ENCODE results near the gene ZNF536.

DNA sequence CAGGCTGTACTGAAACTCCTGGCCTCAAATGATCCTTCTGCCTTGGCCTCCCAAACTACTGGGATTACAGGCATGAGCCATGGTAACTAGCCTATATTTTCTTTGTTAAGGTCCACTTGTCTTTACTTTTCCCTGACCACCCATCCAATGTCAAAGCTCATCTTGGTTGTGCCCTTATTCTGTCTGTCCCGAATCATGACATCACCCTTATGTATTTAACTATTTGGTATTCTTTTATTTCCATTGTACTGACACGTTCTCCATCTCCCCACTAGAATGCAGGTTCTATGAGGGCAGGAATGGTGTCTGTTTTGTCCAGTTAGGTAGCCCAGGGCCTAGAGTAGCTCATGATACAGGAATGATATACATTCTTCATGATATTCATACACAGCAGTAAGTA, 104.8 kb downstream of the ZNF536 start:
- TF ChIP-seq, protein P1, sequence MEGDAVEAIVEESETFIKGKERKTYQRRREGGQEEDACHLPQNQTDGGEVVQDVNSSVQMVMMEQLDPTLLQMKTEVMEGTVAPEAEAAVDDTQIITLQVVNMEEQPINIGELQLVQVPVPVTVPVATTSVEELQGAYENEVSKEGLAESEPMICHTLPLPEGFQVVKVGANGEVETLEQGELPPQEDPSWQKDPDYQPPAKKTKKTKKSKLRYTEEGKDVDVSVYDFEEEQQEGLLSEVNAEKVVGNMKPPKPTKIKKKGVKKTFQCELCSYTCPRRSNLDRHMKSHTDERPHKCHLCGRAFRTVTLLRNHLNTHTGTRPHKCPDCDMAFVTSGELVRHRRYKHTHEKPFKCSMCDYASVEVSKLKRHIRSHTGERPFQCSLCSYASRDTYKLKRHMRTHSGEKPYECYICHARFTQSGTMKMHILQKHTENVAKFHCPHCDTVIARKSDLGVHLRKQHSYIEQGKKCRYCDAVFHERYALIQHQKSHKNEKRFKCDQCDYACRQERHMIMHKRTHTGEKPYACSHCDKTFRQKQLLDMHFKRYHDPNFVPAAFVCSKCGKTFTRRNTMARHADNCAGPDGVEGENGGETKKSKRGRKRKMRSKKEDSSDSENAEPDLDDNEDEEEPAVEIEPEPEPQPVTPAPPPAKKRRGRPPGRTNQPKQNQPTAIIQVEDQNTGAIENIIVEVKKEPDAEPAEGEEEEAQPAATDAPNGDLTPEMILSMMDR (IDR thresholded peaks at IDR 0.05) = no peak
- TF ChIP-seq CHD2 (IDR thresholded peaks at IDR 0.05; ENCODE audit: low read length, partially characterized antibody) (no peak), TAF1 (IDR thresholded peaks at IDR 0.05; ENCODE audit: borderline replicate concordance, low read depth, low read length) (no peak)
- TF ChIP-seq, protein P2, sequence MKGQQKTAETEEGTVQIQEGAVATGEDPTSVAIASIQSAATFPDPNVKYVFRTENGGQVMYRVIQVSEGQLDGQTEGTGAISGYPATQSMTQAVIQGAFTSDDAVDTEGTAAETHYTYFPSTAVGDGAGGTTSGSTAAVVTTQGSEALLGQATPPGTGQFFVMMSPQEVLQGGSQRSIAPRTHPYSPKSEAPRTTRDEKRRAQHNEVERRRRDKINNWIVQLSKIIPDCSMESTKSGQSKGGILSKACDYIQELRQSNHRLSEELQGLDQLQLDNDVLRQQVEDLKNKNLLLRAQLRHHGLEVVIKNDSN (IDR thresholded peaks at IDR 0.05; ENCODE audit: borderline replicate concordance, low read depth) = no peak
